NOMO-1 treated with DMSO at 0.1 percent for 48 hours (cell line): ENCODE results near the gene NACA2.
"Not testable (repeated sequence)": the region's sequence is repeated elsewhere in the genome, so short reads cannot be mapped to it uniquely, and the experiment has no call there.

Source experiments
- DNase-seq: peaks from one replicate; lab custom pipeline; 2025; ENCODE audit not compliant: unreplicated experiment; lab: John Stamatoyannopoulos, UW

The NACA2 gene

DNA sequence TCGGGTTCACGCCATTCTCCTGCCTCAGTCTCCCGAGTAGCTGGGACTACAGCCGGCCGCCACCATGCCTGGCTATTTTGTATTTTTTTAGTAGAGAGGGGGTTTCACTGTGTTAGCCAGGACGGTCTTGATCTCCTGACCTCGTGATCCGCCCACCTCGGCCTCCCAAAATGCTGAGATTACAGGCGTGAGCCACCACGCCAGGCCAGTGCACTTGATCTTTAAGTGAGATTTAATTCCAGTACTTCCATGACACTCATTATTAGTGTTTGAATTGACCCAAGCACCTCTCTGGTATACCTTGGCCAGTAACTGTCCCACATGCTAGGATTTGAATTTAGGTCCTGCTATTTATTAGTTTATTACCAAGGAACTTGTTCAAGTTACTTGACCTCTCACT, 38.5 kb downstream of the NACA2 start:
- DNase-seq, result not testable (repeated sequence)

DNA sequence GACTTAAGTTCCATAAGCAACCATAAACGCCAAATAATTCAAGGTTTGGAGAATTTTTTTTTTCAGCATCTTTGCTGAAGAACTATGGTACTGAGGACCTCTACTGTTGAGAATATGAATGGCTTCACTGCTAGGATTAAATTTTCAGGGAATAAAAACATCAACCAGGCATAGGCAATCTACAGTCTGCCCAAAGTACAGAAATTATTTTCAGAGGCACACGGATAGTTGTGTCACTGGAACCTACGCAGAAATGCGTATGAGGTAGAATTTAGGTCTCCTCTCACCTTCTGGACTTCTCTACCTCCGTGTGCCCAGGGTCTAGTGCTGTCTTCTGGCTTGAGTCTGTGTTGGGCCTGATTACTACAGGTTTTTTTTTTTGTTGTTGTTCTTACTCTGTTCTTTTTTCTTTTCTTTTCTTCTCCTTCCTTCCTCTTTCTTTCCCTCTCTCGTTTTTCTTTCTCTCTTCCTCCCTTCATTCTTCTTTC, 39.7 kb downstream of the NACA2 start:
- peak; percentile 22 for DNase-seq

DNA sequence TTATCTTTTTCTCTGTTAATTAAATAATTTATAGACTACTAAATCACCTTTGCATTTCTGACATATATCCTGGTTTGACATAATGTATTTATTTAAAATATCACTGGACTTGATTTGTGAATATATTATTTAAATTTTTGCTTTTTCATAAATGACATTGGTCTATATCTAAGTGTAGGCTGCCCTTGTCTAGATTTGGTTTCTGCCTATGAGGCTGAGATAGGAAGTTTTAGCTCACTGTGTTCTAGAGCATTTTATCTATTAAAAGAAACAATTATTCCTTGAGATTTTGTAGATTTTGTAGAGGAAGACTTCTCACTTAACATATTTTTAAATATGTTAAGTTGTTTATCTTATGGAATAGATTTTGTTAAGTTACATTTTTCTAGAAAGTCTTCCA, 43.9 kb downstream of the NACA2 start:
- DNase-seq, result no peak

DNA sequence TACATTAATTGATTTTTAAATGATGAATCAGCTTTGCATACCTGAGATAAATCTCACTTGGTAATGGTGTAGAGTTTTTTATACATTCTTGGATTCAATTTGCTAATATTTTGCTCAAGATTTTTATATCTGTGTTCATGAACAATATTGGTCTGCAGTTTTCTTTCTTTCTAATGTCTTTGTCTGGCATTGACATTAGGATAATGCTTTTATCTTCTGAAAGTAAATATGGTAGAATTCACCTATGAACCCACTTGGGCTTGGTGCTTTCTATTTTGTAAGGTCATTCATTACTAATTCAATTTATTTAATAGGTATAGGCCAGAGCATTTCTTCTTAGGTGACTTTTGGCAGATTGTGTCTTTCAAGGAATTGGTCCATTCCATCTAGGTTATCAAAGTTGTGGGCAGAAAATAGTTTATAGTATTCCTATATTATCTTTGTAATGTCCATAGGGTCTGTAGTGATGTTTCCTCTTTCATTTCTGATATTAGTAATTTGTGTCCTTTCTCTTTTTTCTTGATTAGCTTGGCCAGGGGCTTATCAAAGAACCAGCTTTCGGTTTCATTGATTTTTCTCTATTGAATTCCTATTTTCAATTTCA, 45.6 kb downstream of the NACA2 start:
- no peak for DNase-seq

DNA sequence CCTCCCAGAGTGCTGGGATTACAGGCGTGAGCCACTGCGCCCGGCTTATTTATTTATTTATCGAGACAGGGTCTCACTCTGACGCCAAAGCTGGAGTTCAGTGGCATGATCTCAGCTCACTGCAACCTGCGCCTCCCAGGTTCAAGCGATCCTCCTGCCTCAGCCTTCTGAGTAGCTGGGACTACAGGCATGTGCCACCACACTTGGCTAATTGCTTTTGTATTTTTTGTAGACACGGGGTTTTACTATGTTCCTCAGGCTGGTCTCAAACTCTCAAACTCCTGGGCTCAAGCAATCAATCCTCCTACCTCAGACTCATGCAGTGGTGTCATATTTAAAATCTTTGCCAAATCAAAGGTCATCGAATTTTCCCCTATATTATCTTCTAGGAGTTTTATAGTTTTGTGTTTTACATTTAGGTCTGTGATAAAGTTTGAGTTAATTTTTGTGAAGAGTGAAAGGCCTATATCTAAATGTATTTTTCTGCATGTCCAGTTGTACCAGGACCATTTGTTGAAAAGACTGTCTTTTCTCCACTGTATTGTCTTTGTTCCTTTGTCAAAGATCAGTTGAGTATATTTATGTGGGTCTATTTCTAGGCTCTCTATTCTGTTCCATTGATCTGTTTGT, 47.1 kb downstream of the NACA2 start:
- no peak for DNase-seq

DNA sequence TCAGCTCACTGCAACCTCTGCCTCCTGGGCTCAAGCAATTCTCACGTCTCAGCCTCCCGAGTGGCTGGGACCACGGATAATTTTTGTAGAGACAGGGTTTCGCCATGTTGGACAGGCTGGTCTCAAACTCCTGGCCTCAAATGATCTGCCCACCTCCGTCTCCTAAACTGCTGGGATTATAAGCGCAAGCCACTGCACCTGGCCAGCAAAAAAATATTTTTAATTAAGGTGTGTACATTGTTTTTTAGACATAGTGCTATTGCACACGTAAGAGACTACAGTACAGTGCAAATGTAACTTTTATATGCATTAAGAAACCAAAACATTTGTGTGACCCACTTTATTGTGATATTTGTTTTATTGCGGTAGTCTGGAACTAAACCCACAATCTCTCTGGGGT, 49.0 kb downstream of the NACA2 start:
- no peak for DNase-seq

DNA sequence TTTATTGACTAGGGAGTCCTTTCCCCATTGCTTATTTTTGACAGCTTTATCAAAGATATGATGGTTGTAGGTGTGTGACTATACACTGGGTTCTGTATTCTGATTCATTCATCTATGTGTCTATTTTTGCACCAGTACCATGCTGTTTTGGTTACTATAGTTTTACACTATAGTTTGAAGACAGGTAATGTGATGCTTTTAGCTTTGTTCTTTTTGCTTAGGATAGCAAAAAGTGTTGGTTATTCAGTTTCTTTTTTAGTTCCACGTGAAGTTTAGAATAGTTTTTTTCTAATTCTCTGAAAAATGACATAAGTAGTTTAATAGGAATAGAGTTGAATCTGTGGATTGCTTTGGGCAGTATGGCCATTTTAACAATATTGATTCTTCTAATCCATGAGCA, 50.1 kb downstream of the NACA2 start:
- no peak for DNase-seq
